ENCODE data around the gene ABL2. TPM values are rescaled to one million over a fixed set of nuclear protein-coding genes. Genes with fewer than 3 reads are reported as not detected.
A peak's percentile ranks its signal among the peaks of the same experiment; 100 is the strongest.

ABL2 gene
- total and polyA plus RNA-seq, 9 of the 15 experiments (the other 6 are each of a cell fraction or from before 2014, with no cell fraction given), result 1.4 to 15.0 (median 8.6) TPM

DNA sequence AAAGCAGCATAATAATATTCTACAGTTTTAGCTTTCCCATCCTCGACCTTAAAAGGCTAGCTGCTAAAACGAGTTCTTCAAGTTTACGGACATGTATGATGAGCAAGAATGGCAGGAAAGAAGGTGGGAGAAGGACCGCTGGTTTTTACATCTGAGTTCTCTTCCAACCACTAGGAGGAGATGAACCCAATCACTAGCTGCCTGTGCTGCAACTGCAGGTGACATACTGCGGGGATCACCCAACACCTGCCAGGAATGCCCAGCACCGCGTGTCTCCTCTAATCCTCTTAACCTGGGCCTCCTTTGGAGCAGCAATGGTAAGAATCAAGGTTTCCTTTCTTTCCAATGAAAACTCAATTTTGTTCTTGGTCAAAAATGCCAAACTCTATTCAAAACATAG is 124.1 kb downstream of the ABL2 start (continued):
- TF ChIP-seq RAD21 (CRISPR knock-in tag; conservative IDR thresholded peaks at IDR 0.05 in 1 of 2, IDR thresholded peaks at IDR 0.05 in 1 of 2) (peak in 1 of 2 experiments; percentile 35; a peak in 2 of 4 replicates), CBFB (CRISPR knock-in tag; IDR thresholded peaks at IDR 0.05) (no peak)

DNA sequence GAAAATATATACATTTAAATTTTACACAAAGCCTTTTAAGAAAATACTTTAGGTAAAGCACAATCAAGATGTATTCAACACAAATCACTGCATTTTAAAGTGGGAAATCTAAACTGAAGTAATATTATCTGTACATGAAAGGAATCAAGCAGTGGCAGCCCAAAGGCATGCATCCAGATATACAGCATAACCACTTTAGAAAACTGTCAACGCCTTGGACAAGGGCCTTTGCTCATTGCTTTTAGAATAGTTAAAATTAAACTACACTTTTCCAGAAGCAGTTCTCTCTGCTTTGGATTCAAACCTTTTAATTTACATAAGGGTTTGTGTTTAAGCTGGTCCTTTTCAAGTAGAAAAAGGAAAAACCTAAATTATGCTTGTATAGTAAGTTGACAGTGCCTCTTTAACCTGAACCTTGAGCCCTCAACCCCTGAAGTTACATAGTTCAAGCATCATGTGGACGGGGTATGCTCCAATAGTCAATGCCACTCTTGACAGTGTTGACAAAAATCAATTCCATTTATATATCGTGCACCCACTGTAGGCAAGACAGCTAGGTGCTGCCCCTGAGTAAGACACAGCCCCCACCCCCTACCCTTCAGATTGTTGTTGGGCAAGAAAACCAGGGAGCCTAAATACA is 124.7 kb downstream of the ABL2 start:
- 80% methylated on average over 3 of the region's 3 CpGs for whole genome bisulfite sequencing (ENCODE audit: insufficient coverage, low coverage, missing lambda C conversion rate)
- ChIA-PET CTCF (ENCODE audit: low intra/inter-chr PET ratio) (interaction anchor here (0.6 kb wide), 1 partner anchor 195 kb away, joined by 4 read pairs; no protein-coding TSS in a partner anchor), POLR2A (no interaction called here)
- H3K27me3 ChIP-seq (ENCODE audit: control insufficient read depth in 2 of 2, insufficient read depth in 2 of 2, low read length in 2 of 2), result no peaks in the 10 kb centered on the region
- H3K4me2 ChIP-seq (ENCODE audit: insufficient read depth, low read length), result no peak overlapping the region
- H3K79me2 ChIP-seq (ENCODE audit: control insufficient read depth, insufficient read depth, low read length), result no peaks in the 10 kb centered on the region
- no peak for ATAC-seq
- intact Hi-C loops (cut with micrococcal nuclease) (loop anchor here (5.0 kb wide), 1 partner anchor 88 kb away; no protein-coding TSS in a partner anchor), in situ Hi-C loops (cut with MboI) (no loop called here)
- H3K9ac ChIP-seq (ENCODE audit: insufficient read depth in 1 of 2, low read depth in 2 of 2, low read length in 2 of 2), result no peak overlapping the region
- FAIRE-seq, result no peak
- DNase-seq (ENCODE audit: extremely low read depth in 1 of 4, low spot score in 3 of 4), result no peak
- H3K27ac ChIP-seq (ENCODE audit: extremely low read depth, low read depth, low read length), result no peak overlapping the region
- H2AFZ ChIP-seq (ENCODE audit: low read depth, low read length), result no peak overlapping the region
- peaks cover 35% of the 10 kb centered on the region for H3K36me3 ChIP-seq (ENCODE audit: control insufficient read depth, insufficient read depth, low read length)
- no peaks in the 10 kb centered on the region for H3K9me3 ChIP-seq (replicated peaks; ENCODE audit: control insufficient read depth, insufficient read depth, low read depth, low read length)
- no TSS peak for BruUV-seq (replicated peaks)
- no peaks in the 10 kb centered on the region for H3K4me1 ChIP-seq (replicated peaks in 1 of 2; ENCODE audit: control insufficient read depth in 2 of 2, insufficient read depth in 2 of 2, low read length in 2 of 2)
- H3K4me3 ChIP-seq, result no peak overlapping the region
- no peaks in the 10 kb centered on the region for H4K20me1 ChIP-seq (replicated peaks; ENCODE audit: control insufficient read depth, insufficient read depth, low read length)
- H3K9me1 ChIP-seq (ENCODE audit: control insufficient read depth, insufficient read depth, low read length), result no peaks in the 10 kb centered on the region
- no peak for TF ChIP-seq ZNF507 (tag; conservative IDR thresholded peaks at IDR 0.05)
- TF ChIP-seq, protein P1, sequence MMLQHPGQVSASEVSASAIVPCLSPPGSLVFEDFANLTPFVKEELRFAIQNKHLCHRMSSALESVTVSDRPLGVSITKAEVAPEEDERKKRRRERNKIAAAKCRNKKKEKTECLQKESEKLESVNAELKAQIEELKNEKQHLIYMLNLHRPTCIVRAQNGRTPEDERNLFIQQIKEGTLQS (IDR thresholded peaks at IDR 0.05), result no peak
- TF ChIP-seq, protein P1 (CRISPR knock-in tag; conservative IDR thresholded peaks at IDR 0.05), result no peak
- no peak for TF ChIP-seq SMC3 (conservative IDR thresholded peaks at IDR 0.05; ENCODE audit: insufficient read depth, low read depth, low read length)
- no peak for TF ChIP-seq TCF3 (CRISPR knock-in tag; IDR thresholded peaks at IDR 0.05)
- no peak for TF ChIP-seq RUNX1 (IDR thresholded peaks at IDR 0.05; ENCODE audit: low read depth)
- no peak for TF ChIP-seq FOS (IDR thresholded peaks at IDR 0.05; ENCODE audit: extremely low read depth, insufficient read length)
- TF ChIP-seq RBM34 (IDR thresholded peaks at IDR 0.05; ENCODE audit: borderline replicate concordance, insufficient read depth, low read length), result no peak
- TF ChIP-seq PHB (CRISPR knock-in tag; IDR thresholded peaks at IDR 0.05), result no peak
- no peak for TF ChIP-seq SMARCA4 (IDR thresholded peaks at IDR 0.05)
- TF ChIP-seq PML (IDR thresholded peaks at IDR 0.05; ENCODE audit: low read length), result no peak
- TF ChIP-seq CBX3 (IDR thresholded peaks at IDR 0.05; ENCODE audit: borderline replicate concordance in 1 of 2, low read length in 2 of 2), result no peak
- TF ChIP-seq, protein P2, sequence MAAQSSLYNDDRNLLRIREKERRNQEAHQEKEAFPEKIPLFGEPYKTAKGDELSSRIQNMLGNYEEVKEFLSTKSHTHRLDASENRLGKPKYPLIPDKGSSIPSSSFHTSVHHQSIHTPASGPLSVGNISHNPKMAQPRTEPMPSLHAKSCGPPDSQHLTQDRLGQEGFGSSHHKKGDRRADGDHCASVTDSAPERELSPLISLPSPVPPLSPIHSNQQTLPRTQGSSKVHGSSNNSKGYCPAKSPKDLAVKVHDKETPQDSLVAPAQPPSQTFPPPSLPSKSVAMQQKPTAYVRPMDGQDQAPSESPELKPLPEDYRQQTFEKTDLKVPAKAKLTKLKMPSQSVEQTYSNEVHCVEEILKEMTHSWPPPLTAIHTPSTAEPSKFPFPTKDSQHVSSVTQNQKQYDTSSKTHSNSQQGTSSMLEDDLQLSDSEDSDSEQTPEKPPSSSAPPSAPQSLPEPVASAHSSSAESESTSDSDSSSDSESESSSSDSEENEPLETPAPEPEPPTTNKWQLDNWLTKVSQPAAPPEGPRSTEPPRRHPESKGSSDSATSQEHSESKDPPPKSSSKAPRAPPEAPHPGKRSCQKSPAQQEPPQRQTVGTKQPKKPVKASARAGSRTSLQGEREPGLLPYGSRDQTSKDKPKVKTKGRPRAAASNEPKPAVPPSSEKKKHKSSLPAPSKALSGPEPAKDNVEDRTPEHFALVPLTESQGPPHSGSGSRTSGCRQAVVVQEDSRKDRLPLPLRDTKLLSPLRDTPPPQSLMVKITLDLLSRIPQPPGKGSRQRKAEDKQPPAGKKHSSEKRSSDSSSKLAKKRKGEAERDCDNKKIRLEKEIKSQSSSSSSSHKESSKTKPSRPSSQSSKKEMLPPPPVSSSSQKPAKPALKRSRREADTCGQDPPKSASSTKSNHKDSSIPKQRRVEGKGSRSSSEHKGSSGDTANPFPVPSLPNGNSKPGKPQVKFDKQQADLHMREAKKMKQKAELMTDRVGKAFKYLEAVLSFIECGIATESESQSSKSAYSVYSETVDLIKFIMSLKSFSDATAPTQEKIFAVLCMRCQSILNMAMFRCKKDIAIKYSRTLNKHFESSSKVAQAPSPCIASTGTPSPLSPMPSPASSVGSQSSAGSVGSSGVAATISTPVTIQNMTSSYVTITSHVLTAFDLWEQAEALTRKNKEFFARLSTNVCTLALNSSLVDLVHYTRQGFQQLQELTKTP (IDR thresholded peaks at IDR 0.05; ENCODE audit: low read depth in 1 of 2, partially characterized antibody in 2 of 2), result no peak
